ENCODE results near the gene NRROS. TPM values are rescaled to one million over a fixed set of nuclear protein-coding genes. Genes with fewer than 3 reads are reported as not detected.

NRROS gene
- total and polyA plus RNA-seq, 7 experiments from 2014 or later: 1.3 to 53.3 (median 11.2) TPM

GRCh38 chr3:196627918-196628231 lies 11.6 kb upstream of the NRROS start:
- POLR2A ChIA-PET: interaction anchor here (1.0 to 6.5 kb wide), 6 partner anchors 12 to 60 kb away, joined by 3 to 70 read pairs (median 4); partner anchors contain the start of genes FBXO45, NRROS and WDR53
- no peaks in the 10 kb centered on the region for H3K9me3 ChIP-seq (ENCODE audit: control insufficient read depth in 2 of 3, low read length in 3 of 3)
- H3K36me3 ChIP-seq (ENCODE audit: control insufficient read depth in 2 of 3, insufficient read depth in 3 of 3, low read length in 3 of 3): no peaks in the 10 kb centered on the region
- ATAC-seq (no peak), DNase-seq (no peak)
- H3K36me3 Mint-ChIP-seq: peaks cover 0 to 13% (median 0%) of the 10 kb centered on the region in 5 donors
- H3K9me3 Mint-ChIP-seq: no peaks in the 10 kb centered on the region
- H3K27me3 Mint-ChIP-seq: no peaks in the 10 kb centered on the region
- CTCF ChIA-PET: no interaction called here
- H3K4me3 ChIP-seq (ENCODE audit: low read length): no peak overlapping the region
- no peak overlapping the region for H3K4me3 Mint-ChIP-seq
- H3K27ac Mint-ChIP-seq: peak overlapping the region in 1 of 9 donors; percentile 31
- peaks cover 33 to 34% of the 10 kb centered on the region in 2 donors for H3K4me1 ChIP-seq (ENCODE audit: control insufficient read depth in 2 of 2, insufficient read depth in 2 of 2, low read length in 2 of 2)
- no peak overlapping the region for H3K27ac ChIP-seq (ENCODE audit: low read depth, low read length)
- H3K27me3 ChIP-seq (ENCODE audit: control insufficient read depth in 2 of 2, insufficient read depth in 2 of 2, low read length in 2 of 2): no peaks in the 10 kb centered on the region
- intact Hi-C loops (cut with micrococcal nuclease): no loop called here
- peaks cover 35 to 67% (median 54%) of the 10 kb centered on the region in 7 donors for H3K4me1 Mint-ChIP-seq

GRCh38 chr3:196629228-196629627 lies 10.3 kb upstream of the NRROS start:
- peaks cover 0 to 14% (median 0%) of the 10 kb centered on the region in 5 donors for H3K36me3 Mint-ChIP-seq
- H3K9me3 Mint-ChIP-seq: no peaks in the 10 kb centered on the region
- ChIA-PET CTCF (interaction anchor here (1.1 to 1.4 kb wide), 4 partner anchors 11 to 25 kb away, joined by 4 to 10 read pairs (median 5); no protein-coding TSS in a partner anchor), POLR2A (interaction anchor here (0.7 to 6.5 kb wide), 7 partner anchors 11 to 101 kb away, joined by 3 to 70 read pairs (median 4); partner anchors contain the start of genes FBXO45, NRROS and WDR53)
- intact Hi-C loops (cut with micrococcal nuclease): no loop called here
- Histone ChIP-seq H3K36me3 (ENCODE audit: control insufficient read depth in 2 of 3, insufficient read depth in 3 of 3, low read length in 3 of 3) (no peaks in the 10 kb centered on the region), H3K27ac (ENCODE audit: low read depth, low read length) (no peak overlapping the region), H3K9me3 (ENCODE audit: control insufficient read depth in 2 of 3, low read length in 3 of 3) (no peaks in the 10 kb centered on the region), H3K4me3 (ENCODE audit: low read length) (no peak overlapping the region), H3K27me3 (ENCODE audit: control insufficient read depth in 2 of 2, insufficient read depth in 2 of 2, low read length in 2 of 2) (no peaks in the 10 kb centered on the region), H3K4me1 (ENCODE audit: control insufficient read depth in 2 of 2, insufficient read depth in 2 of 2, low read length in 2 of 2) (peaks cover 32 to 33% of the 10 kb centered on the region in 2 donors)
- H3K27me3 Mint-ChIP-seq: no peaks in the 10 kb centered on the region
- no peak for DNase-seq
- H3K4me1 Mint-ChIP-seq: peaks cover 41 to 71% (median 64%) of the 10 kb centered on the region in 7 donors
- H3K4me3 Mint-ChIP-seq: peak overlapping the region in 6 of 10 donors; percentile 28 to 89 (median 56)
- ATAC-seq: no peak
- peak overlapping the region; percentile 68 to 99 (median 96) for H3K27ac Mint-ChIP-seq

GRCh38 chr3:196631682-196632045 lies 7.8 kb upstream of the NRROS start:
- Mint-ChIP-seq H3K27ac (peak overlapping the region; percentile 93 to 99 (median 97)), H3K36me3 (peaks cover 0 to 6% (median 0%) of the 10 kb centered on the region in 5 donors), H3K27me3 (no peaks in the 10 kb centered on the region), H3K9me3 (no peaks in the 10 kb centered on the region), H3K4me3 (peak overlapping the region; percentile 80 to 96 (median 90)), H3K4me1 (peaks cover 31 to 71% (median 61%) of the 10 kb centered on the region in 7 donors)
- ChIA-PET POLR2A (interaction anchor here (0.6 to 6.5 kb wide), 17 partner anchors 8 to 1224 kb away, joined by 3 to 70 read pairs (median 7); partner anchors contain the start of genes CEP19, FBXO45, NRROS and PIGX), CTCF (interaction anchor here (0.6 to 6.1 kb wide), 7 partner anchors 9 to 83 kb away, joined by 4 to 51 read pairs (median 5); no protein-coding TSS in a partner anchor)
- intact Hi-C loops (cut with micrococcal nuclease): loop anchor here (1.0 to 10.0 kb wide), 15 partner anchors 7 to 923 kb away; partner anchors contain the start of genes CEP19 (in 2 of the 2), FBXO45 (in 2 of the 2), NCBP2 (in 2 of the 2) and PAK2 (in 2 of the 2)
- no peaks in the 10 kb centered on the region for H3K36me3 ChIP-seq (ENCODE audit: control insufficient read depth in 2 of 3, insufficient read depth in 3 of 3, low read length in 3 of 3)
- peak overlapping the region; percentile 48 for H3K4me3 ChIP-seq (ENCODE audit: low read length)
- ATAC-seq: peak; percentile 3
- H3K27me3 ChIP-seq (ENCODE audit: control insufficient read depth in 2 of 2, insufficient read depth in 2 of 2, low read length in 2 of 2): no peaks in the 10 kb centered on the region
- DNase-seq: peak in 1 of 9 donors; percentile 33
- H3K4me1 ChIP-seq (ENCODE audit: control insufficient read depth in 2 of 2, insufficient read depth in 2 of 2, low read length in 2 of 2): peaks cover 30 to 31% of the 10 kb centered on the region in 2 donors
- no peaks in the 10 kb centered on the region for H3K9me3 ChIP-seq (ENCODE audit: control insufficient read depth in 2 of 3, low read length in 3 of 3)
- peak overlapping the region; percentile 78 for H3K27ac ChIP-seq (ENCODE audit: low read depth, low read length)

GRCh38 chr3:196632046-196632751 lies 7.3 kb upstream of the NRROS start:
- peaks cover 0 to 6% (median 0%) of the 10 kb centered on the region in 5 donors for H3K36me3 Mint-ChIP-seq
- H3K9me3 Mint-ChIP-seq: no peaks in the 10 kb centered on the region
- peaks cover 30 to 31% of the 10 kb centered on the region in 2 donors for H3K4me1 ChIP-seq (ENCODE audit: control insufficient read depth in 2 of 2, insufficient read depth in 2 of 2, low read length in 2 of 2)
- ChIA-PET POLR2A (interaction anchor here (0.5 to 6.5 kb wide), 18 partner anchors 8 to 109 kb away, joined by 3 to 70 read pairs (median 6); partner anchors contain the start of genes CEP19, FBXO45, NRROS and PIGX), CTCF (interaction anchor here (0.6 to 6.1 kb wide), 7 partner anchors 9 to 84 kb away, joined by 4 to 51 read pairs (median 5); no protein-coding TSS in a partner anchor)
- ATAC-seq (peak; percentile 89), DNase-seq (peak; percentile 69 to 91 (median 88))
- H3K27ac ChIP-seq (ENCODE audit: low read depth, low read length): peak overlapping the region; percentile 78
- H3K4me3 Mint-ChIP-seq: peak overlapping the region; percentile 80 to 96 (median 90)
- H3K36me3 ChIP-seq (ENCODE audit: control insufficient read depth in 2 of 3, insufficient read depth in 3 of 3, low read length in 3 of 3): no peaks in the 10 kb centered on the region
- intact Hi-C loops (cut with micrococcal nuclease): loop anchor here (1.0 to 10.0 kb wide), 15 partner anchors 8 to 923 kb away; partner anchors contain the start of genes CEP19 (in 2 of the 2), FBXO45 (in 2 of the 2), NCBP2 (in 2 of the 2) and PAK2 (in 2 of the 2)
- H3K4me3 ChIP-seq (ENCODE audit: low read length): peak overlapping the region; percentile 48
- no peaks in the 10 kb centered on the region for H3K27me3 Mint-ChIP-seq
- no peaks in the 10 kb centered on the region for H3K9me3 ChIP-seq (ENCODE audit: control insufficient read depth in 2 of 3, low read length in 3 of 3)
- no peaks in the 10 kb centered on the region for H3K27me3 ChIP-seq (ENCODE audit: control insufficient read depth in 2 of 2, insufficient read depth in 2 of 2, low read length in 2 of 2)
- H3K4me1 Mint-ChIP-seq: peaks cover 31 to 74% (median 62%) of the 10 kb centered on the region in 7 donors
- H3K27ac Mint-ChIP-seq: peak overlapping the region; percentile 93 to 99 (median 97)

GRCh38 chr3:196633555-196634151 lies 5.8 kb upstream of the NRROS start:
- H3K27me3 ChIP-seq (ENCODE audit: control insufficient read depth in 2 of 2, insufficient read depth in 2 of 2, low read length in 2 of 2): no peaks in the 10 kb centered on the region
- intact Hi-C loops (cut with micrococcal nuclease): loop anchor here (2.0 to 10.0 kb wide), 6 partner anchors 39 to 921 kb away; partner anchors contain the start of genes BDH1 (in 1 of the 2), RNF168 (in 1 of the 2) and TFRC (in 1 of the 2)
- no peaks in the 10 kb centered on the region for H3K36me3 ChIP-seq (ENCODE audit: control insufficient read depth in 2 of 3, insufficient read depth in 3 of 3, low read length in 3 of 3)
- CTCF ChIA-PET: interaction anchor here (1.1 to 6.1 kb wide), 3 partner anchors 22 to 51 kb away, joined by 4 to 51 read pairs (median 8); no protein-coding TSS in a partner anchor
- peaks cover 31 to 32% of the 10 kb centered on the region in 2 donors for H3K4me1 ChIP-seq (ENCODE audit: control insufficient read depth in 2 of 2, insufficient read depth in 2 of 2, low read length in 2 of 2)
- no peak overlapping the region for H3K27ac ChIP-seq (ENCODE audit: low read depth, low read length)
- no peak overlapping the region for H3K4me3 ChIP-seq (ENCODE audit: low read length)
- Mint-ChIP-seq H3K27ac (peak overlapping the region; percentile 81 to 99 (median 93)), H3K4me1 (peaks cover 38 to 83% (median 67%) of the 10 kb centered on the region in 7 donors), H3K9me3 (no peaks in the 10 kb centered on the region), H3K27me3 (no peaks in the 10 kb centered on the region), H3K36me3 (peaks cover 0 to 10% (median 0%) of the 10 kb centered on the region in 5 donors), H3K4me3 (peak overlapping the region; percentile 80 to 96 (median 90))
- no peak for DNase-seq
- ATAC-seq: no peak
- POLR2A ChIA-PET: interaction anchor here (1.7 to 5.7 kb wide), 4 partner anchors 12 to 51 kb away, joined by 4 to 46 read pairs (median 21); no protein-coding TSS in a partner anchor
- H3K9me3 ChIP-seq (ENCODE audit: control insufficient read depth in 2 of 3, low read length in 3 of 3): no peaks in the 10 kb centered on the region

GRCh38 chr3:196634224-196634623 lies 5.3 kb upstream of the NRROS start:
- peak overlapping the region in 9 of 10 donors; percentile 23 to 94 (median 80) for H3K4me3 Mint-ChIP-seq
- H3K4me1 Mint-ChIP-seq: peaks cover 44 to 88% (median 72%) of the 10 kb centered on the region in 7 donors
- DNase-seq: no peak
- Histone ChIP-seq H3K27me3 (ENCODE audit: control insufficient read depth in 2 of 2, insufficient read depth in 2 of 2, low read length in 2 of 2) (no peaks in the 10 kb centered on the region), H3K9me3 (ENCODE audit: control insufficient read depth in 2 of 3, low read length in 3 of 3) (no peaks in the 10 kb centered on the region), H3K27ac (ENCODE audit: low read depth, low read length) (no peak overlapping the region), H3K36me3 (ENCODE audit: control insufficient read depth in 2 of 3, insufficient read depth in 3 of 3, low read length in 3 of 3) (no peaks in the 10 kb centered on the region), H3K4me1 (ENCODE audit: control insufficient read depth in 2 of 2, insufficient read depth in 2 of 2, low read length in 2 of 2) (peaks cover 31 to 37% of the 10 kb centered on the region in 2 donors), H3K4me3 (ENCODE audit: low read length) (no peak overlapping the region)
- no peaks in the 10 kb centered on the region for H3K9me3 Mint-ChIP-seq
- H3K27ac Mint-ChIP-seq: peak overlapping the region in 8 of 9 donors; percentile 51 to 99 (median 82)
- POLR2A ChIA-PET: no interaction called here
- H3K36me3 Mint-ChIP-seq: peaks cover 0 to 10% (median 0%) of the 10 kb centered on the region in 5 donors
- CTCF ChIA-PET: interaction anchor here (2.0 to 6.1 kb wide), 2 partner anchors 25 to 51 kb away, joined by 8 to 51 read pairs; no protein-coding TSS in a partner anchor
- intact Hi-C loops (cut with micrococcal nuclease): loop anchor here (5.0 to 10.0 kb wide), 4 partner anchors 38 to 921 kb away; partner anchors contain the start of genes BDH1 (in 1 of the 2) and TFRC (in 1 of the 2)
- no peaks in the 10 kb centered on the region for H3K27me3 Mint-ChIP-seq
- no peak for ATAC-seq
